ENCODE data around the gene MTMR3.

MTMR3 gene

GRCh38 chr22:29871684-29872083 lies 11.3 kb upstream of the MTMR3 start:
- no peak for DNase-seq

GRCh38 chr22:29872144-29872893 lies 10.7 kb upstream of the MTMR3 start:
- no peak for DNase-seq

GRCh38 chr22:29872989-29873388 lies 10.0 kb upstream of the MTMR3 start:
- no peak for DNase-seq

- DNase-seq = no peak
These were observed 9.0 kb upstream of the MTMR3 start for GRCh38 chr22:29873943-29874342.

GRCh38 chr22:29877620-29878019 lies 5.4 kb upstream of the MTMR3 start:
- DNase-seq = no peak

GRCh38 chr22:29879753-29880152 lies 3.2 kb upstream of the MTMR3 start:
- no peak for DNase-seq

GRCh38 chr22:29882716-29883044 lies 294 bp upstream of the MTMR3 start:
- no peak for DNase-seq

GRCh38 chr22:29883775-29884097 lies 762 bp downstream of the MTMR3 start:
- no peak for DNase-seq

- no peak for DNase-seq
These were observed 2.6 kb downstream of the MTMR3 start for GRCh38 chr22:29885610-29886009.

GRCh38 chr22:29886596-29886995 lies 3.6 kb downstream of the MTMR3 start:
- no peak for DNase-seq

GRCh38 chr22:29887358-29887757 lies 4.4 kb downstream of the MTMR3 start:
- DNase-seq = no peak

- no peak for DNase-seq
These were observed 7.8 kb downstream of the MTMR3 start for GRCh38 chr22:29890760-29891159.

- DNase-seq = no peak
These were observed 9.6 kb downstream of the MTMR3 start for GRCh38 chr22:29892315-29893156.

- DNase-seq = no peak
These were observed 18.4 kb downstream of the MTMR3 start for GRCh38 chr22:29901354-29901753.

GRCh38 chr22:29903371-29903770 lies 20.4 kb downstream of the MTMR3 start:
- no peak for DNase-seq

- DNase-seq = no peak
These were observed 21.0 kb downstream of the MTMR3 start for GRCh38 chr22:29904020-29904419.

GRCh38 chr22:29907753-29908515 lies 25.0 kb downstream of the MTMR3 start:
- no peak for DNase-seq

GRCh38 chr22:29912141-29912540 lies 29.2 kb downstream of the MTMR3 start:
- no peak for DNase-seq

- no peak for DNase-seq
These were observed 29.8 kb downstream of the MTMR3 start for GRCh38 chr22:29912605-29913398.

- no peak for DNase-seq
These were observed 31.2 kb downstream of the MTMR3 start for GRCh38 chr22:29914165-29914564.

GRCh38 chr22:29914991-29915533 lies 32.1 kb downstream of the MTMR3 start:
- DNase-seq = no peak

GRCh38 chr22:29916007-29916544 lies 33.1 kb downstream of the MTMR3 start:
- no peak for DNase-seq

Data from stimulated activated naive CD4-positive, alpha-beta T cell treated with Interleukin-2 at 50 U/mL for 16 hours (primary cell).